Activated CD8-positive, alpha-beta memory T cell treated with anti-CD3 and anti-CD28 coated beads, Interleukin-2, amount 10 ng/mL, durations not matched to agents 7 days and 5 days (primary cell): ENCODE results near the gene DPH5. TPM values are rescaled to one million over a fixed set of nuclear protein-coding genes. Genes with fewer than 3 reads are reported as not detected.

ENCODE experiments used
- ATAC-seq: fragments of 150-1000 bp; cut with Tn5 transposase; one replicate; pipeline ENCODE4 v1.10.0; 2021; ENCODE audit warnings: moderate library complexity
- CTCF ChIA-PET: fragments of 350-600 bp; sonication (Branson Sonifier 250); formaldehyde crosslinking; loops from one replicate; lab custom pipeline; 2021; ENCODE audit warnings: antibody characterized with exemption; lab: Charles Lee
- DNase-seq: peaks from one replicate; pipeline ENCODE4 v3.0.0-alpha.2; 2020
- H3K27ac Mint-ChIP-seq: one replicate; pipeline ENCODE4 v1.8.0; 2021; ENCODE audit warnings: mild to moderate bottlenecking, mixed read lengths
- H3K27me3 Mint-ChIP-seq: one replicate; pipeline ENCODE4 v1.8.0; 2021; ENCODE audit warnings: mixed read lengths
- H3K36me3 Mint-ChIP-seq: one replicate; pipeline ENCODE4 v1.8.0; 2021; ENCODE audit warnings: mild to moderate bottlenecking, mixed read lengths
- H3K4me1 Mint-ChIP-seq: one replicate; pipeline ENCODE4 v1.8.0; 2021; ENCODE audit warnings: mixed read lengths
- H3K4me3 Mint-ChIP-seq: one replicate; pipeline ENCODE4 v1.8.0; 2021; ENCODE audit warnings: mild to moderate bottlenecking, moderate library complexity, mixed read lengths
- H3K9me3 Mint-ChIP-seq: one replicate; pipeline ENCODE4 v1.8.0; 2022; ENCODE audit warnings: low read depth, mixed read lengths
- total RNA-seq, 2 experiments: library from RNA; stranded (reverse); gene quantifications; one replicate each; pipeline ENCODE4 v1.2.3, GENCODE V29; 2021

The DPH5 gene
- total RNA-seq, 2 experiments from 2014 or later: 28.2 to 36.4 TPM

GRCh38 chr1:101000131-101000873 is 25.3 kb downstream of the DPH5 start:
- no peak overlapping the region for H3K27ac Mint-ChIP-seq
- DNase-seq (no peak), ATAC-seq (no peak)
- no peaks in the 10 kb centered on the region for H3K9me3 Mint-ChIP-seq
- peaks cover 9% of the 10 kb centered on the region for H3K4me1 Mint-ChIP-seq
- CTCF ChIA-PET: no interaction called here
- no peak overlapping the region for H3K4me3 Mint-ChIP-seq
- H3K36me3 Mint-ChIP-seq: peaks cover 44% of the 10 kb centered on the region
- no peaks in the 10 kb centered on the region for H3K27me3 Mint-ChIP-seq

GRCh38 chr1:100998426-100998825 is 27.2 kb downstream of the DPH5 start:
- peaks cover 7% of the 10 kb centered on the region for H3K4me1 Mint-ChIP-seq
- DNase-seq (no peak), ATAC-seq (no peak)
- H3K27me3 Mint-ChIP-seq: no peaks in the 10 kb centered on the region
- CTCF ChIA-PET: no interaction called here
- no peaks in the 10 kb centered on the region for H3K9me3 Mint-ChIP-seq
- peaks cover 49% of the 10 kb centered on the region for H3K36me3 Mint-ChIP-seq
- no peak overlapping the region for H3K27ac Mint-ChIP-seq
- H3K4me3 Mint-ChIP-seq: no peak overlapping the region

- H3K4me1 Mint-ChIP-seq: no peaks in the 10 kb centered on the region
- H3K27me3 Mint-ChIP-seq: no peaks in the 10 kb centered on the region
- H3K9me3 Mint-ChIP-seq: no peaks in the 10 kb centered on the region
- H3K27ac Mint-ChIP-seq: no peak overlapping the region
- ATAC-seq (no peak), DNase-seq (no peak)
- no peak overlapping the region for H3K4me3 Mint-ChIP-seq
- peaks cover 51% of the 10 kb centered on the region for H3K36me3 Mint-ChIP-seq
- CTCF ChIA-PET: interaction anchor here (0.6 to 1.4 kb wide), 2 partner anchors 17 to 20 kb away, joined by 3 read pairs; no protein-coding TSS in a partner anchor
Measured at GRCh38 chr1:100995198-100995988, 30.2 kb downstream of the DPH5 start.

GRCh38 chr1:100989306-100990077 is 36.1 kb downstream of the DPH5 start:
- Mint-ChIP-seq H3K27ac (no peak overlapping the region), H3K9me3 (no peaks in the 10 kb centered on the region), H3K27me3 (no peaks in the 10 kb centered on the region), H3K36me3 (peaks cover 49% of the 10 kb centered on the region), H3K4me3 (no peak overlapping the region), H3K4me1 (no peaks in the 10 kb centered on the region)
- CTCF ChIA-PET: interaction anchor here (1.1 to 1.3 kb wide), 2 partner anchors 15 to 320 kb away, joined by 3 read pairs; no protein-coding TSS in a partner anchor
- ATAC-seq: no peak
- DNase-seq: no peak

GRCh38 chr1:100988121-100988520 is 37.5 kb downstream of the DPH5 start:
- ATAC-seq (no peak), DNase-seq (no peak)
- H3K4me1 Mint-ChIP-seq: peaks cover 2% of the 10 kb centered on the region
- no peaks in the 10 kb centered on the region for H3K9me3 Mint-ChIP-seq
- no peak overlapping the region for H3K27ac Mint-ChIP-seq
- peaks cover 56% of the 10 kb centered on the region for H3K36me3 Mint-ChIP-seq
- H3K27me3 Mint-ChIP-seq: no peaks in the 10 kb centered on the region
- H3K4me3 Mint-ChIP-seq: no peak overlapping the region
- CTCF ChIA-PET: interaction anchor here (0.9 to 1.7 kb wide), 3 partner anchors 13 to 39 kb away, joined by 3 to 5 read pairs (median 3); no protein-coding TSS in a partner anchor

GRCh38 chr1:100982793-100983192 is 42.8 kb downstream of the DPH5 start:
- H3K4me1 Mint-ChIP-seq: peaks cover 2% of the 10 kb centered on the region
- H3K36me3 Mint-ChIP-seq: peaks cover 62% of the 10 kb centered on the region
- no peak for ATAC-seq
- CTCF ChIA-PET: interaction anchor here (0.6 kb wide), 1 partner anchor 472 kb away, joined by 4 read pairs; no protein-coding TSS in a partner anchor
- H3K9me3 Mint-ChIP-seq: no peaks in the 10 kb centered on the region
- no peaks in the 10 kb centered on the region for H3K27me3 Mint-ChIP-seq
- H3K4me3 Mint-ChIP-seq: no peak overlapping the region
- no peak for DNase-seq
- H3K27ac Mint-ChIP-seq: no peak overlapping the region

GRCh38 chr1:100979631-100980030 is 46.0 kb downstream of the DPH5 start:
- Mint-ChIP-seq H3K27me3 (no peaks in the 10 kb centered on the region), H3K9me3 (no peaks in the 10 kb centered on the region), H3K27ac (no peak overlapping the region), H3K36me3 (peaks cover 60% of the 10 kb centered on the region), H3K4me3 (no peak overlapping the region), H3K4me1 (peaks cover 2% of the 10 kb centered on the region)
- DNase-seq: no peak
- ATAC-seq: no peak
- CTCF ChIA-PET: no interaction called here

- peaks cover 52% of the 10 kb centered on the region for H3K36me3 Mint-ChIP-seq
- H3K27me3 Mint-ChIP-seq: no peaks in the 10 kb centered on the region
- no peaks in the 10 kb centered on the region for H3K4me1 Mint-ChIP-seq
- H3K27ac Mint-ChIP-seq: no peak overlapping the region
- no peaks in the 10 kb centered on the region for H3K9me3 Mint-ChIP-seq
- CTCF ChIA-PET: no interaction called here
- ATAC-seq: no peak
- H3K4me3 Mint-ChIP-seq: no peak overlapping the region
- DNase-seq: no peak
Measured at GRCh38 chr1:100976936-100977335, 48.6 kb downstream of the DPH5 start.

GRCh38 chr1:100972185-100972584 is 53.4 kb downstream of the DPH5 start:
- Mint-ChIP-seq H3K36me3 (peaks cover 42% of the 10 kb centered on the region), H3K27me3 (no peaks in the 10 kb centered on the region), H3K4me3 (no peak overlapping the region), H3K27ac (no peak overlapping the region), H3K9me3 (no peaks in the 10 kb centered on the region), H3K4me1 (no peaks in the 10 kb centered on the region)
- ATAC-seq (no peak), DNase-seq (no peak)
- CTCF ChIA-PET: no interaction called here

GRCh38 chr1:100971021-100971420 is 54.6 kb downstream of the DPH5 start:
- no peak overlapping the region for H3K4me3 Mint-ChIP-seq
- no peaks in the 10 kb centered on the region for H3K9me3 Mint-ChIP-seq
- H3K27ac Mint-ChIP-seq: no peak overlapping the region
- ATAC-seq: no peak
- no peaks in the 10 kb centered on the region for H3K27me3 Mint-ChIP-seq
- DNase-seq: no peak
- no peaks in the 10 kb centered on the region for H3K4me1 Mint-ChIP-seq
- CTCF ChIA-PET: no interaction called here
- H3K36me3 Mint-ChIP-seq: peaks cover 43% of the 10 kb centered on the region

- CTCF ChIA-PET: interaction anchor here (1.5 kb wide), 1 partner anchor 9 kb away, joined by 4 read pairs; no protein-coding TSS in a partner anchor
- no peaks in the 10 kb centered on the region for H3K27me3 Mint-ChIP-seq
- peaks cover 46% of the 10 kb centered on the region for H3K36me3 Mint-ChIP-seq
- H3K4me3 Mint-ChIP-seq: no peak overlapping the region
- ATAC-seq (no peak), DNase-seq (no peak)
- no peak overlapping the region for H3K27ac Mint-ChIP-seq
- H3K9me3 Mint-ChIP-seq: no peaks in the 10 kb centered on the region
- no peaks in the 10 kb centered on the region for H3K4me1 Mint-ChIP-seq
Measured at GRCh38 chr1:100969327-100969726, 56.3 kb downstream of the DPH5 start.

GRCh38 chr1:100968621-100969020 is 57.0 kb downstream of the DPH5 start:
- H3K36me3 Mint-ChIP-seq: peaks cover 44% of the 10 kb centered on the region
- no peak for DNase-seq
- no peaks in the 10 kb centered on the region for H3K4me1 Mint-ChIP-seq
- no peaks in the 10 kb centered on the region for H3K27me3 Mint-ChIP-seq
- CTCF ChIA-PET: interaction anchor here (0.6 to 0.7 kb wide), 2 partner anchors 43 to 113 kb away, joined by 3 read pairs; no protein-coding TSS in a partner anchor
- H3K4me3 Mint-ChIP-seq: no peak overlapping the region
- ATAC-seq: no peak
- H3K9me3 Mint-ChIP-seq: no peaks in the 10 kb centered on the region
- H3K27ac Mint-ChIP-seq: no peak overlapping the region

GRCh38 chr1:100960098-100960497 is 65.5 kb downstream of the DPH5 start:
- DNase-seq (no peak), ATAC-seq (no peak)
- peaks cover 59% of the 10 kb centered on the region for H3K36me3 Mint-ChIP-seq
- H3K27me3 Mint-ChIP-seq: no peaks in the 10 kb centered on the region
- no peak overlapping the region for H3K27ac Mint-ChIP-seq
- peaks cover 2% of the 10 kb centered on the region for H3K4me1 Mint-ChIP-seq
- CTCF ChIA-PET: interaction anchor here (0.9 to 1.8 kb wide), 3 partner anchors 10 to 262 kb away, joined by 3 to 7 read pairs (median 4); no protein-coding TSS in a partner anchor
- no peaks in the 10 kb centered on the region for H3K9me3 Mint-ChIP-seq
- no peak overlapping the region for H3K4me3 Mint-ChIP-seq
